Endothelial cell of umbilical vein (primary cell): Measurements from ENCODE around the gene DIP2C.

Experiments
- CTCF ChIP-seq, 2 donors: IDR thresholded peaks; 1 replicate in 1 of 2; 2 replicates in 1 of 2; pipeline ENCODE4 v1.5.1; 2011; ENCODE audit warnings: low read length in 2 of 2, mild to moderate bottlenecking in 2 of 2, moderate library complexity in 2 of 2, control low read depth in 1 of 2, inconsistent platforms in 1 of 2, low read depth in 1 of 2; ENCODE audit not compliant: insufficient read depth in 1 of 2; ENCODE audit errors: extremely low read depth in 1 of 2
- POLR2A ChIP-seq: IDR thresholded peaks from 2 replicates; pipeline ENCODE4 v1.6.1; 2012; ENCODE audit warnings: low read depth, mild to moderate bottlenecking, control low read depth, low read length
- POLR2AphosphoS5 ChIP-seq: IDR thresholded peaks from 2 replicates; pipeline ENCODE4 v1.6.1; 2012; ENCODE audit warnings: low read depth, mild to moderate bottlenecking, control low read depth, low read length, moderate library complexity; ENCODE audit not compliant: insufficient read depth

GRCh38 chr10:326350-326749 lies 363.1 kb downstream of the DIP2C start:
- no peak for TF ChIP-seq POLR2A
- no peak for TF ChIP-seq POLR2AphosphoS5
- TF ChIP-seq CTCF (IDR thresholded peaks at IDR 0.05; ENCODE audit: extremely low read depth in 1 of 2, insufficient read depth in 1 of 2, low read depth in 1 of 2, low read length in 2 of 2): no peak
